Activated T-cell treated with anti-CD3 and anti-CD28 coated beads, Interleukin-2, amount 50 U/mL, for 48 hours (primary cell): Measurements from ENCODE around the gene AAMP.

Source experiments
- DNase-seq, 2 experiments: peaks; one replicate each; pipeline ENCODE4 v3.0.0-alpha.2; 2020

Gene AAMP

GRCh38 chr2:218293715-218294429 lies 23.9 kb upstream of the AAMP start:
- DNase-seq: no peak

GRCh38 chr2:218292048-218293014 lies 22.4 kb upstream of the AAMP start, which contains the start of gene TMBIM1:
TSS of gene TMBIM1 (minus strand) at chr2:218292503. CDS start at chr2:218282141, 10,362 bp downstream.
- DNase-seq: peak; percentile 84 to 90

- DNase-seq: peak; percentile 47
Measured at GRCh38 chr2:218291318-218292047, 21.5 kb upstream of the AAMP start.

GRCh38 chr2:218290316-218291261 lies 20.7 kb upstream of the AAMP start:
- DNase-seq: peak; percentile 57 to 62

GRCh38 chr2:218289639-218290315 lies 19.8 kb upstream of the AAMP start:
- DNase-seq: no peak

GRCh38 chr2:218286570-218287459 lies 16.9 kb upstream of the AAMP start:
- DNase-seq: peak; percentile 81 to 85

- peak in 1 of 2 experiments; percentile 36 for DNase-seq
Measured at GRCh38 chr2:218285604-218286003, 15.7 kb upstream of the AAMP start.

GRCh38 chr2:218284106-218284811 lies 14.3 kb upstream of the AAMP start:
- peak; percentile 73 to 77 for DNase-seq

- no peak for DNase-seq
Measured at GRCh38 chr2:218282173-218282991, 12.4 kb upstream of the AAMP start.

GRCh38 chr2:218281449-218281848 lies 11.5 kb upstream of the AAMP start:
- no peak for DNase-seq

GRCh38 chr2:218280260-218280870 lies 10.4 kb upstream of the AAMP start:
- no peak for DNase-seq

GRCh38 chr2:218278531-218279360 lies 8.8 kb upstream of the AAMP start:
- DNase-seq: no peak

GRCh38 chr2:218277921-218278320 lies 8.0 kb upstream of the AAMP start:
- no peak for DNase-seq

- no peak for DNase-seq
Measured at GRCh38 chr2:218276986-218277755, 7.2 kb upstream of the AAMP start.

GRCh38 chr2:218275371-218276072 lies 5.6 kb upstream of the AAMP start:
- DNase-seq: no peak

- DNase-seq: no peak
Measured at GRCh38 chr2:218274586-218274985, 4.6 kb upstream of the AAMP start.
